Fibroblast of upper back skin (primary cell): Measurements from ENCODE around the gene CDH13.

ENCODE experiments used
- DNase-seq: peaks from one replicate; pipeline ENCODE4 v3.0.0-alpha.2; 2013

CDH13 gene

GRCh38 chr16:83070416-83071209 is 443.8 kb downstream of the CDH13 start:
- no peak for DNase-seq

DNA sequence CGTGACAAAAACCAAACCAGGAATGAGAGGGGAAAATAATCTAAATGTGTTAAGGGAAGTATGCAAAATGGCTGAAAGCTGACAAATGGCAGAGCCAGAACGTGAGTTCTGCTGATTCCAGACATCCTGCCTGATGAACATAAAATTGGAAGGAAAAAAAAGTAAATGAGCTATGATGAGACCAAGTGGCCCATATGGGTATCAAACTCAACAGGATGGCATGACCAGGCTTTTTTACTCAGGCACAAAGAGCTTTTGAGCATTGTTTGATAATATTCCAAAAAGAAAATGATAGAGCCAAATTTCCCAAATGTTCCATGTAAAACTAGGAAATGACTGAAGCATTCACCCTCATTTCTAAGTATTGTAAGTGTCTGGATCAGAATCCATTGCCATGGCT is 449.2 kb downstream of the CDH13 start:
- no peak for DNase-seq

GRCh38 chr16:83083361-83083760 is 456.6 kb downstream of the CDH13 start:
- DNase-seq, result no peak

- no peak for DNase-seq
Observed at GRCh38 chr16:83085660-83086059, 458.9 kb downstream of the CDH13 start.

DNA sequence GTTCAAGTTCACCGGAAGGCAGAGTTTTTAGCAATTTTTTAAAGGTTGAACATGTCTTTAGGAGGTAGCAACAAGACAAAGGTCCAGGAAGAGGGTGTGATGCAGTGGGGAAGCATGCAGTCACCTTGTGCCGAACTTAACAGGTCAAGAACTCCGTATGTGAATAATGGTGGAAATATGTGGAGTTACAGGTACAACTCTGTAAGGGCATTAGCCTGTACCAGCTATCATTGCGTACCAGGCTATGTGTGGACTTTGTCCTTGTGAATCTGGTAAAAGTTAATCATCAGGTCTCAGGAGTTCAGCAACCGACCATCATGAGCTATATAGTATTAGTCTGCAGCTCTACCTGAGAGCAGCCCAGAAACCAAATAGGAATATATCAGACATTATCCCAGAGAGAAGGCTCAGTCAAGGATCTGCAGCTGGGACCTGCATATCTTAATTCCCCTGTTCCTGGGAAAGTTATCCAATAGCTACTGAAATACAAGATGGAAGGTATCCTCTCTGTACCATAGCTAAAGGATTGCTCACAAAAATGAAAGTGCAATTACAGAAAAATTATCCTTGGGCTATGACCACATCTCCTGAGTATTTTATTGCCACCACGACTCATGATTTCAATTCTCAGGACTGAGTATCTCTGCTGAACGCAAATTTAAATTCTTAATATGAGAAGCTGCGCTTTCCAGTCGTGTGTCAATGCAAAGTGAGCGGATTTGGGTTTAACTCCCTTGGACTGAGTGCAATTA is 469.3 kb downstream of the CDH13 start:
- DNase-seq, result peak; percentile 63

DNA sequence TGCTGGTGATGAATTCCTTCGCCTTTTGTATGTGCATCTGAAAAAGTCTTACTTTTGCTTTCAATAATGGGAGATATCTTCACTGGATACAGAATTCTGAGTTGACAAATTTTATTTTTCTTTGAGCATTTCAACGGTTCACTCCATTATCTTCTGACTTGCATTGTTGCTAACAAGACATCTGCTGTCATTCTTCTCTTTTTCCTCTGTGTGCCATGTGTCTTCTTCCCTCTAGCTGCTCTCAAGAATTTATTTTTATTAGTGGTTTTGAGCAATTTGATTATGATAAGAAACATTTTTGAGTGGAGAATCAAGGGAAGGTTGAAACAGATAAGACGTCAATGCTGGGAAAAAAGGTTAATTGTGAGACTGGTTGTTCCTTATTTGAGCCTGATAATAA is 471.8 kb downstream of the CDH13 start:
- no peak for DNase-seq

GRCh38 chr16:83100679-83101078 is 473.9 kb downstream of the CDH13 start:
- DNase-seq, result peak; percentile 28

- no peak for DNase-seq
Observed at GRCh38 chr16:83102336-83102735, 475.6 kb downstream of the CDH13 start.

GRCh38 chr16:83105279-83106077 is 478.7 kb downstream of the CDH13 start:
- no peak for DNase-seq

DNA sequence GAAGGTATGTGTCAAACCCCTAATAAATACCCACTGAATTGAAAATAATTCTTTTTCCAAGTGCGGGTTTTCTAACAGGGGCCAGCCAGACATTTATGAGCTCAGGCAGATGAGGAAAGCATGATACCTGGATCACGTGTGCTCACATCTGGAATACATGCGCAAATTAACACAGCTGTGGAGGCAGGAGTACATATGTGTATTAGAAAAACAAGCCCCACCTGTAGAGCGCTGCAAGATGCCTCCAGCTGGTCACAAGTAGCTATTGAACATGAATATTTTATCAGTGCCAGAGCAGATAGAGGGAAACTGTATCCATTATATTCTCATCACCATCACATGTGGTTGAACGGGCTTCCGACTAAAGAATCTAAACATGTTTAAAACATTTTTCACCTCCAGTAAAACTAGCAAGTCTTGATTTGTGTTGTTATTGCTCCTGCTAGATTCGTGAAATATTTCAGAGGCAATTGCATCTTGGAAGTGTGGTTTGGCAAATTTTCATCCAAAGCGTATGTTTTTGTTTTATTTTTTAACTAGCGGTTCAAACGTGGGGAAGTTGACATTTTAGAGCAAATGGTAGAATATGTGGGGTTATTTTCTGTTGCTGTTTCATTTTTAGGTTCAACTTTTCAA is 482.8 kb downstream of the CDH13 start:
- peak; percentile 79 for DNase-seq

DNA sequence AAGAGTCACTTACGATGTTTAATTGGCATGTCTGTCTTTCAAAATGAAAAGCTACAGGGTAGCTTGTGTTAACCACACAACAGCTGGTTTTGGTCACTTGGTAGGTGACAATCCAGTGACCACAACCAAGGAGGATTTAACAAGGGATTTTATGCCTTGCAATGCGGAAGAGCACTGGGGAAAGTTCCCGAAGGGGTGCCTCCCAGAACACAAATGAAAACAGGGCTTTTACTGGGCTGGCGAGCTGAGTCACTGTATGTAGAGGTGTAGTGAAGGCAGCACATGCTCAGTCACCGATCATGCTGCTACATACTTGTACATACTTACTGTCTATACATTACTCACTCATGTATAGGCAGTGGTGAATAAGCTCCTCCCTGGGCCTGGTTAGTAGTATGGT is 483.5 kb downstream of the CDH13 start:
- peak; percentile 61 for DNase-seq

DNA sequence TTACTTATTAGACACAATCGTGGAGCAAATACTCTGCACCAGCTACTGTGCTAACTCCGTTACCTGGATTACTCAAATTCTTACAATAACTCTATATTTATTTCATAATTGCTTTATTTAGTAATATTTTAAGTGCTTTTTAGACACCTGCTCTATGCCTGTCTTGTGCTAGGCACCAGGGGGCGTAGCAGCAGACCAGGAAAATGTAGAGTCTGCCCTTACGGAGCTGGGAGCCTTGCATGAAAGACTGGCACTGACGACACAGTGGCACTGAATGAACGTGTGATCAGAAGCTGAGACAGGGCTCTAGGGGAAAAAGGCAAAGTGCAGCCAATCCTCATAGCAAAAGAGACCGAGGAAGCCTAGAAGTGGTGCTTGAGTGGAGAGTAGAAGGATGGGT is 486.5 kb downstream of the CDH13 start:
- DNase-seq, result no peak

DNA sequence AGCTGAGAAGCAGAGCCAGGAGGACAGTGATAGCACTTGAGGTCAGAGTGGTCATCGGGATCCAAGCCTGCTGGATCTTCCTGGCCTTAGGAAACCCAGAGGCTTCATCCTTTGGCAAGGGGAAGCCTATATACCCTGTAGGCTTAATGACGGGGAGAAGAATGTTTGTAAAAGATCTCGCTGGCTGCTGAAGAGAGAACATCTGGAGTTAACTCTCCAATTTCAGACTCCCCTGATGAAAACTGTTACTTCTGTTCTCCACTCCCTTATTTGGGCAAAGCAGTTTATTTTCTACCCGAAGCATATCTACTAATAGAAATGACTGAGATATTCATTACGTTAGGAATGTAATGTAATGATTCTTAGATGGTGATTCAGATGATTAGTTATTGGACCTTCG is 487.0 kb downstream of the CDH13 start:
- DNase-seq, result peak; percentile 79

DNA sequence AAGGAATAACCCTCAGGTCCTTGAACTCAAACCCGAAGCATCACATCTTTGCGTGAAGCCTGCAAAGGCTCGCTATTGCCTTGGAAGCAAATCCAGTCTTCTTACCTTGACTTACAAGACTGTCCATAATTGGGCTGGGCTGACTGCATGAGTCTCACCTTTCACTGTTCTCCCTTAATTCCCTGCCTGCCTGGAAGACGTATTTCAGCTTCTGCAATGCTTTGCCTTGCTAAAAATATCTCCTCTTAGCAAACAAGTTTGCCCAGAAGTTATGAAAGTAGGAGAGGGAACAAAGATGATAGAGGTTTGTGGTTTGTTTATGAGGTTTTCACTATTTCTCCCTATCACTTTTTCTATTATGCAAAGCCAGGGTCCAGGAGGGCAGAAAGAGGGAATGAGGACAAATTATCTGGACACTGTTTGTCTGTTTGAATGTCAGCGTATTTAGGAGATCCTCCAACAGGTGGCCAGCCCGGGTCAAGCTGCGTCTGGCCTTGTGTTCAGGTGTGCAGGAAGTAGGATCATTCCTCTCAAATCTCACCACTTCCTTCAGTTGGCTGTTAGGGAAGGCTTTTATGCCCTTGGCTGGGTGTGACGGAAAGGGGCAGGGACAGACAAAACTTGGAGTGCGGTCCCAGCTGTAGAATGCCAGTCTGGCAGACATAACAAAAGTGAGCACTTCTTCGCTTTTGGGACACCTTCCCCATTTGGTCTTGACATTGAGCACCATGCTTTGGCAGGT is 488.9 kb downstream of the CDH13 start:
- no peak for DNase-seq

DNA sequence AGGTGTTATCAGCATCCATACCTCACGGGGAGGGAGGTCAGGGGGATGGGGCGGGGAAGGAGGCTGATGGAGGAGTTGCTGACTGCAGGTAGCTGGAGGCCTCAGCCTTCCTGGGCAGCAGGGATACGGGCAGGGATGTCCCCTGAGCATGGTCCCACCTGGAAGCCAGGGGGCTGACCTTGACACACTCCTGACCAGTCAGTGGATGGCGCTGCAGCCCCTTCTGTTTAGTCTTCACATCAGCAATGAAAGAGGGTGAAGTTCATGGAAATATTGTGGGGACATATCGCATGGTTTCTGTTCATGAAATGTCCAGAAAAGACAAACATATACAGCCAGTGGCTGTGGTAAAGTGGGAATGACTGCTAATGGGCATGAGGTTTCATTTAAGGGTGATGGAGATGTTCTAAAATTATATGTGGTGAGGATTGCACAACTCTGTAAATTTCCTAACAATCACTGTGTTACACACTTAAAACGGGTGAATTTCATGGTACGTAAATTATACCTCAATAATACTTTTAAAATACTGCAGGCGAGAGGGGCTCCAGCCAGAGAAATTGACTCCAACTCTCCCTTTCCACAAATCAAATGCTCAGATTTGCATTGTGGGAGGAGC is 489.6 kb downstream of the CDH13 start:
- peak; percentile 59 for DNase-seq

DNA sequence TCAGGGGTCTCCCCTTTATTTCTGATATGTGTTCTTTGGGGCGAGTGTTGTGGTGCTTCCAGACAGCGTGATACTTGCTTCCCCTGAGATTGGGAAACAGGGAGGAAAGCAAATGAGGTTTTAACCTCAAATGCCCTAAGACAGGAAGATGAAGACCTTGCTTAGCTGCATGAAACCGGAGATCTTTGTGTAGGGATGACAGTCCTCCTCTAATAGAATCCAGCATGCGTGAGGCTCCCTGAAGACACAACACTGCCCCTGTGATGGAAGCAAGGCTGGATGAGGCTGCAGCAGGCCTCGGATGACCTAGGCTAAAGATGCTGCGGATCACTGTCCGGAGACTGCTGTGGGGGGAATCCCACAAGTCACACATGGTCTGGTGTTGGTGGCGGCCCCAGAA is 491.0 kb downstream of the CDH13 start:
- DNase-seq, result peak; percentile 54

- DNase-seq, result peak; percentile 81
Observed at GRCh38 chr16:83118365-83118764, 491.6 kb downstream of the CDH13 start.

- DNase-seq, result no peak
Observed at GRCh38 chr16:83125999-83126568, 499.3 kb downstream of the CDH13 start.

- no peak for DNase-seq
Observed at GRCh38 chr16:83128041-83128440, 501.3 kb downstream of the CDH13 start.

DNA sequence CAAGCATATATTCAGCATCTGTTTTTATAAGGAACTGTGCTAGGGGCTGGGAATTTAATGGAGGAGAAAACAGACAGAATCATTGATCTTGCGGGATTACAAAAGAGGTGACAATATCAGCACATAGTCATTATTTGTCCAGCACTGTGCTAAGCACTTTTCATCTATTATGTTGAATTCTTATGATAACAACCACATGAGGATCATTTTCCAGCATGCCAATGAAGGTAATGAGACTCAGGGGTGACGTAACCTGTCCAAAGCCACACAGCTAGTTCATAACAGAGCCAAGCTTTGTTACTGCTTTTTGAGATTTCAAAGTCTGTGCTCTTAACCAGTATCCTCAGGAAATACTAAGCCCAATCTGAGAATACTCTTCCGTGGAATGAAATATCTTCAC is 503.3 kb downstream of the CDH13 start:
- DNase-seq, result no peak

DNA sequence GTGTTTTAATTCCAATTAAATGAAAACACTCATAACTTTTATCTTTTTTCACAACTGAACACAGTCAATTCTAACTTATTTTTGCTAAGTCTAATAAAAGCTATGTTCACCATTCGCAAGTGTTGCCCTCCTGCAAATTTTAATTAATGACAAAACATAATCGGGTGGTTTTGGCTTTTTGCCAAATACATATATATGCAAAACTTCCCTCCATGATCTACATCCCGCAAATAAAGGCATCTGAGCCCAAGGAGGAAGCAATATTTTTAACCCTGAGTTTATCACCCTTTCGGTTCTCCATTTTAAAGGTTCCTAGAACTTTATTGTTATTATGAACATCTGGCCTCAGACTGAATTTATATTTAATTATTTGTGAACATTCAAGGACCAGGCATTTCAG is 507.9 kb downstream of the CDH13 start:
- no peak for DNase-seq

- DNase-seq, result no peak
Observed at GRCh38 chr16:83136419-83136818, 509.6 kb downstream of the CDH13 start.
